ENCODE measurements around the gene TLE5.

GRCh38 chr19:3047496-3048189, 14.7 kb downstream of the TLE5 start:
- no peak for TF ChIP-seq CTCF (IDR thresholded peaks at IDR 0.05)
- no peak for TF ChIP-seq POLR2AphosphoS5 (IDR thresholded peaks at IDR 0.05)
- TF ChIP-seq POLR2A (IDR thresholded peaks at IDR 0.05), result no peak
- TF ChIP-seq EP300 (IDR thresholded peaks at IDR 0.05), result no peak

Measured in stomach (tissue), 4 donors.